Left kidney (tissue), 2 donors: ENCODE measurements around the gene IGSF3. TPM values are rescaled to one million over a fixed set of nuclear protein-coding genes. Genes with fewer than 3 reads are reported as not detected.
"Not testable (repeated sequence)": the region's sequence is repeated elsewhere in the genome, so short reads cannot be mapped to it uniquely, and the experiment has no call there.

ENCODE experiments used
- DNase-seq: peaks from one replicate; pipeline ENCODE4 v3.0.0-alpha.2; 2013
- polyA plus RNA-seq: library from polyadenylated mRNA; unstranded; fragments of 120-200 nt; gene quantifications from one replicate; pipeline ENCODE4 v1.2.1, GENCODE V29; 2013; ENCODE audit not compliant: insufficient read length

The IGSF3 gene
- polyA plus RNA-seq, 1 donor: 29.5 TPM

GRCh38 chr1:116597388-116597787, 70.1 kb downstream of the IGSF3 start:
- DNase-seq: not testable (repeated sequence)

GRCh38 chr1:116596742-116597307, 70.7 kb downstream of the IGSF3 start:
- not testable (repeated sequence) for DNase-seq

GRCh38 chr1:116595946-116596741, 71.4 kb downstream of the IGSF3 start:
- not testable (repeated sequence) for DNase-seq

DNA sequence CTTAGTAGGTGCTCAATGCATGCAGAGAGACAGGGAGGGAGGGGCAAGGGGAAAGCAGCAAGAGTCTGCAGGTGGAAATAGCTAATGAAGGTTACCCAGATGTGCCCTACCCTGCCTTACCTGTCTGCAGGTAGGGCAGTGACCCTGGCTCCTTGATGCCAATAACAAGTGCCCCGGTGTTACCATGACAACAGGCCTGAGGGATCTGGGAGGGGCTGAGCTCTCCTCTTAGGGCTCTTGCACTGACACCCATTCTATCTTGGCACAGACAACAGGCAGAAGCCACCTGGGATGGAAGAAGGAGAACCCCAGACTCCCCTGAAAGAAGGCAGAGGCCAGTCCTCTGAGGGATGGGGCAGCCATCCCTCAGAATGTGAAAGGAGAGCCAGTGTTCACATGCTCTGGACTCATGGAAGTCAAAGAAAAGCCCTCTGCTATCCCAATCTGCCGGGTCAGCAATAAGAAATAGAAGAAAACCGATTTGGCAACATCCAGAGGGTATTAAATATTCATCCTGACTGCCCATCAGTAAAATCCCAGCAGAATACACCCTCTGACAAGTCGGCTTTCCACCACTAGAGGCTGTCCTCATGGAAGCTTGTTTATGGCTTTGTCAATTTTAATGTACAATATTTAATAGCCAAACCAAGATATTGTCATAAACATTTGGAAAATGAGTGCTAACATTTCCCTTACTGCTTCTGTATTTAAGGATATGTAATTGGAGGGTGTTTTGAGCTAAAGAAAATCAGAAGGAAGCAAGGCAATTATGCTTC, 72.3 kb downstream of the IGSF3 start:
- not testable (repeated sequence) for DNase-seq

- not testable (repeated sequence) for DNase-seq
Observed at GRCh38 chr1:116593977-116594376, 73.6 kb downstream of the IGSF3 start.

- DNase-seq: not testable (repeated sequence)
Observed at GRCh38 chr1:116593401-116593800, 74.1 kb downstream of the IGSF3 start.

DNA sequence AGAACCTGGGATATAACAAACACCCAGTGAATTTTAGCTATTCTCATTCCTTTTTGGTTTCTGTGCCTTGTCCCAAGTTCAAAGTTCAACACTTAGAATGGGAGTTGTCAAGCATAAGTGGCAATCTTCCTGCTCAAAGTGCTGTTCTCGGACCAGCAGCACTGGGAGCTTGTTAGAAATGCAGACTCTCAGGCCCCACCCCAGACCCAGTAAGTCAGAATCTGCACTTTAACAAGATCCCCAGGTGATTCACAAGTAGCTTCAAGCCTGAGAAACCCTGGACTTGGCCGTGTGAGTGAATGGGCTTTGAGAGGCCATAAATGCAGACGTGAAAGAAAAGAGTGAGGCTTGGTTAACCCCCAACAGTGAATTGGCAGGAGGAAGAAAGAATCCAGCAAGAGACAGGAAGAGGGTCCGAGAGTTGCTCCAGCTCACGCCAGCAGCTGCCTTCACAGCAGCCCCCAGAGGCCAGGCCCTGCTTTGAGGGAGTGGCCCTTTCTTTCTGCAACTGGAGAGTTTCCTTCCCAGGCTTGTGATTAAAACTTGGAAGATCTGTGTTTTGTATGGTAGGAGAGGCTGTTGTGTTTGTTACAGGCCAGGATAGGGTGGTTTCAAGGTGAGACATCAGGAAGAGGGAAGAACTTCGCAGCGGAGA, 75.5 kb downstream of the IGSF3 start:
- not testable (repeated sequence) for DNase-seq

- DNase-seq: not testable (repeated sequence)
Observed at GRCh38 chr1:116591006-116591950, 76.3 kb downstream of the IGSF3 start.

DNA sequence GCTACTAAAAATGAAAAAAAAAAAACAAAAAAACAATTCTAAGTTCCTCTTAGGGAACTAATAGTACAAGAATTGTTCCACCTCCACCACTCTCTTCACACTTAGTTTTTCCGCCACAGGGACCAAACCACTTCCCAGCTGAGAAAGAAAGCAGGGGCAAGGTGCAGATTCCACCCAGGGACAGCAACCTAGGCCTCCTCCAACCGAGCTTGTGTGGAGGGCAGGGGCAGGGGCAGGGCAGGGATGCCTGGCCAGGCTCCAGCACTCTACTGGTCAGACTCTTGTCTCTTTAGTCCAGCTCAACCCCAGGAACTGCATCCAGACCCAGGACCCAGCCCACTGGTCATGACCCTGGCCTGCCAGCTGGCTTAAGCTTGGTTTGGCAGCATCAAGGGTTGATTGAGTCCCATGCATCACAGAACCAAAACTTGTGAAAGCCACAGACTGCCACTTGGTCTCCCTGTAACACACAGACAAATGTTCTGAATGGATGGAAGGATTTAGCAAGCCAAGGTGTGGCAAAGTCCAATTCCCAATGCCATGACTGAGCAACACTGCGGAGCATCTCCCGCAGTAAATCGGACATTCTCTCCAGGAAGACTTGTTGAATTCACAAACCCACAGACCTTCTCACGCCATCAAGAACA, 77.1 kb downstream of the IGSF3 start:
- DNase-seq: not testable (repeated sequence)

DNA sequence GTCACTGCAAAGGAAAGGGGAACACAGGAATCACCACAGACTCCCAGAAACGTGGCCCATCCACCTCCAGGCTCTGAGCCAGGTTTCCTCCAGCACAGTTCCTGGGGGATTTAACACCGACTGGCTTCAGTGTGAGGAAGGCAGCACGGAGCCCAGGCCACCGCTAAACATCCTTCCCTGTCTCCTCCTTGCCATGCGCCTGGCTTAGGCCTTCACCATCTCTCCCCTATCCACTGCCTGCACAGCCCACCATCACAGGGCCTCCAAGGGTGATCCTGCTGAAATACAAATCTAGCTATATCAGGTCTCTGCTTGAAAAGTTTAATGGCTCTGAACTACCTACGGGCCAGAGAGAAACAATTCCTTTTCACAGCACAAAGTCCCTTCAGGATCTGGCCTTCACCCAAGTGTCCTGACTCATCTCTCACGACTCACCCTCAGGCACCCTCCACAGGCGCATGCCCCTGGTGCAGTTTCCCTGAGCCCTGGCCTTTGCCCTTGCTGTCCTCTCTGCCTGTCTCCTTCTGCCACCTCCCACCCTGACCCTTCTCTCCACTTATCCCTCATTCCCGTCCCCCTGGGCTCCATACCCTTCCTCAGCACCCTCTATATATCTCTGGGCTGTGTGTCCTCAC, 78.3 kb downstream of the IGSF3 start:
- DNase-seq: not testable (repeated sequence)

DNA sequence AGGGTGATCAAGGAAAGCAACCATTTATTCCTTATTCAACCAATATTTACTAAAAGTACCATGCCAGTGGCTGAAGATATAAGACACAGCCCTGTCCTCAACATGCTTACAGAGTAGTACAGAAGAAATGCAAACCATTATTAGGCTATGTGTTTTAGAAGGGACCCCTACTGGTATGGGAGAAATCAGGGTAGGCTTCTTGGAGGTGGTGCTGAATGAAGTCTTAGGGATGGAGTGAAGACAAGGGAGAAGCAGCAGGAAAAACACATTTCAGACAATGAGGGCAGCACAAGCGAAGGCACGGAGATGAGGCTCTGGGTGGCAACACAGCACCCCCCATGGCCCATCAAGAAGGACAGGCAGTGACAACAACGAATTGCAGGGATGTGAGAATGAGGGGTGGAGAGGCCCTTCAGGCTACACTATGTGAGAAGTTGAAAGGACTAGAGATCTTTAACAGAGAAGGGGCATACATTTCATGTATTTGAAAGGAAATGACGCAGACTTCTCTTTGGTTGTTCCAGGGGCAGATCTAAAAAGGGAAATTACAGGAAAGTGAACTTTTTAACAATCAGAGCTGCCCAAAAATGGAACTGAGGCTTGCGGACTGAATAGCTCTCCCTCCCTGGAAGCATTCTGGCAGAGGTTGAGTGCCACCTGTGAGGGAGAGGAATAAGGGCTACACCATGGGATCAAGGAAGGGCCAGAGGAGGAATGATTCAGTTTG, 79.9 kb downstream of the IGSF3 start:
- no peak for DNase-seq

- no peak for DNase-seq
Observed at GRCh38 chr1:116586741-116587143, 80.8 kb downstream of the IGSF3 start.

DNA sequence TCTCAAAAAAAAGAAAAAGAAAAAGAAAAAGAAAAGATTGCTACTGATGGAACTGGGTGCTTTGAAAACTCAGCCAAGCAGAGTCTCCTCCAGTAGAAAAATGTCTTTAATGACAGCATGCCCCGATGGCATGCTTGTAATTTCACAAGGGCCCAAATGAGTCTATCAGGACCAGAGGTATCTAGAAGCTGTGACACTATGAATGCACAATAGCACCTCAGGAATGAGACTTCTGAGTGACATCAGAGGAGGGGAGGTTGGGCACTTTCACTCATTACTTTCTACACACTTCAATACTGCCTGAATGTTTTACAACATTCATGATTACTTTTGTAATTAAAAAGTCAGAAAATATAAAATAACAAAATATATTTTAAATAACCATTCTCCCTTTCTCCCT, 81.6 kb downstream of the IGSF3 start:
- DNase-seq: no peak

- DNase-seq: no peak
Observed at GRCh38 chr1:116581323-116581885, 86.1 kb downstream of the IGSF3 start.

DNA sequence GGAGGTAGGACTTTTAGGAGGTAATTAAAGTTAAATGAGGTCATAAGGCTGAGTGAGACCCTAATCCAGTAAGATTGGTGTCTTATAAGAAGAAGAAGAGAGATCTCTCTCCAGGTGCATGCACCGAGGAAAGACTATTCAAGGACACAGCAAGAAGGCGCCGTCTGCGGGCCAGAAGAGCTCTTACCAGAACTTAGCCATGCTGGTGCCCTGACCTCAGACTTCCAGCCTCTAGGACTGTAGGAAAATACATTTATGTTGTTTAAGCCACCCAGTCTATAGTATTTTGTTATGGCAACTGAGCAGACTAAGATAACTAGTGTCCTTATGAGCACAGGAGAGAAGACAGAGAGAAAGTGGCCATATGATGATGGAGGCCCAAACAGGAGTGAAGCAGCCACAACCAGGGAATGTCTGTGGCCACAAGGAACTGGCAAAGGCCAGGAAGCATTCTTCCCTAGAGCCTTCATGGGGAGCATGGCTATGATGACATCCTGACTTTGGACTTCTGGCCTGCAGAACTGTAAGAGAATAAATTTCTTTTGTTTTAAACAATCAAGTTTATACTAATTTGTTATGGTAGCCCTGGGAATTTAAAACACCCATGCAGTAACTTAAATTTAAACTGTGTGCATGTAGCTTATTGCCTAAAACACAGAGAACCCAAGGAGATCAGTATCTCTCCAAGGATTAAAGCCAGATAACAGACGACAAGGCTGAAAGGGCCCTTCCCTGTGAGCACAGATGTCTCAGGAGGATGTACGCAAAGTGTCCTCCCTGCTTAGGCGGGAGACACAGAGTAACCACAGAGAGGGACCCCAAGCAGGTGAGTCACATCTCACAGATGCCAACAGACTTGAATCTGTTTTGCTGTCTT, 86.8 kb downstream of the IGSF3 start:
- no peak for DNase-seq

GRCh38 chr1:116579259-116579875, 88.2 kb downstream of the IGSF3 start:
- DNase-seq: no peak

- DNase-seq: no peak
Observed at GRCh38 chr1:116578581-116578980, 89.0 kb downstream of the IGSF3 start.
